Neuronal stem cell (in vitro differentiated cells): Measurements from ENCODE around the gene ITGA2.
"Not testable (repeated sequence)": the region's sequence is repeated elsewhere in the genome, so short reads cannot be mapped to it uniquely, and the experiment has no call there.

ENCODE experiments used
- DNase-seq: peaks from one replicate; pipeline ENCODE4 v3.0.0-alpha.2; 2013; ENCODE audit warnings: low spot score
- H2AFZ ChIP-seq: one replicate; pipeline ENCODE4 v1.6.1; 2013; ENCODE audit warnings: mild to moderate bottlenecking, low read length, inconsistent platforms
- H2AK5ac ChIP-seq: 2 replicates; pipeline ENCODE4 v1.6.1; 2013; ENCODE audit warnings: low read depth, mild to moderate bottlenecking, inconsistent platforms, low read length, moderate library complexity, mixed read lengths
- H2BK120ac ChIP-seq: 2 replicates; pipeline ENCODE4 v1.6.1; 2013; ENCODE audit warnings: low read depth, mild to moderate bottlenecking, inconsistent platforms, low read length, moderate library complexity, mixed read lengths
- H2BK12ac ChIP-seq: one replicate; pipeline ENCODE4 v1.6.1; 2013; ENCODE audit warnings: low read length, inconsistent platforms
- H2BK15ac ChIP-seq: 2 replicates; pipeline ENCODE4 v1.6.1; 2013; ENCODE audit warnings: mild to moderate bottlenecking, low read length, inconsistent platforms, mixed read lengths
- H2BK5ac ChIP-seq: one replicate; pipeline ENCODE4 v1.6.1; 2013; ENCODE audit warnings: inconsistent platforms, mild to moderate bottlenecking, low read length, moderate library complexity
- H3K14ac ChIP-seq: one replicate; pipeline ENCODE4 v1.6.1; 2013; ENCODE audit warnings: low read length, inconsistent platforms
- H3K18ac ChIP-seq: 2 replicates; pipeline ENCODE4 v1.6.1; 2013; ENCODE audit warnings: low read length, inconsistent platforms
- H3K23ac ChIP-seq: 2 replicates; pipeline ENCODE4 v1.6.1; 2013; ENCODE audit warnings: low read depth, mild to moderate bottlenecking, mixed read lengths, low read length, inconsistent platforms; ENCODE audit not compliant: poor library complexity
- H3K27ac ChIP-seq: replicated peaks from 3 replicates; pipeline ENCODE4 v1.5.1; 2013; ENCODE audit warnings: low read length, inconsistent platforms
- H3K27me3 ChIP-seq, 3 experiments: 2 replicates each; pipeline ENCODE4 v1.6.1; 2013; ENCODE audit warnings: low read length in 3 of 3, mild to moderate bottlenecking in 2 of 3, inconsistent platforms in 1 of 3, low read depth in 1 of 3, mixed read lengths in 1 of 3, moderate library complexity in 1 of 3; ENCODE audit not compliant: control insufficient read depth in 3 of 3, insufficient read depth in 3 of 3
- H3K36me3 ChIP-seq, 2 donors: replicated peaks in 1 of 2; 2 replicates each; pipeline ENCODE4 v1.6.1; 2013; ENCODE audit warnings: low read length in 2 of 2; ENCODE audit not compliant: control insufficient read depth in 2 of 2, insufficient read depth in 2 of 2
- H3K4ac ChIP-seq: 2 replicates; pipeline ENCODE4 v1.6.1; 2013; ENCODE audit warnings: inconsistent platforms, mild to moderate bottlenecking, low read length, moderate library complexity
- H3K4me1 ChIP-seq, 2 donors: 1 replicate in 1 of 2; 2 replicates in 1 of 2; pipeline ENCODE4 v1.6.1; 2013; ENCODE audit warnings: low read length in 2 of 2, low read depth in 1 of 2; ENCODE audit not compliant: control insufficient read depth in 2 of 2, insufficient read depth in 1 of 2
- H3K4me2 ChIP-seq: one replicate; pipeline ENCODE4 v1.6.1; 2013; ENCODE audit warnings: mild to moderate bottlenecking, low read length, inconsistent platforms; ENCODE audit not compliant: insufficient read depth, poor library complexity, severe bottlenecking
- H3K4me3 ChIP-seq, 2 donors: 2 replicates each; pipeline ENCODE4 v1.5.1; 2013; ENCODE audit warnings: low read length in 2 of 2, mild to moderate bottlenecking in 2 of 2, inconsistent platforms in 1 of 2, moderate library complexity in 1 of 2
- H3K79me1 ChIP-seq: one replicate; pipeline ENCODE4 v1.6.1; 2013; ENCODE audit warnings: low read depth, mild to moderate bottlenecking, inconsistent platforms, low read length, moderate library complexity
- H3K9ac ChIP-seq: one replicate; pipeline ENCODE4 v1.6.1; 2013; ENCODE audit warnings: mild to moderate bottlenecking, low read depth, low read length, inconsistent platforms; ENCODE audit not compliant: poor library complexity
- H3K9me3 ChIP-seq, 2 donors: replicated peaks in 1 of 2; 2 replicates each; pipeline versions ENCODE3 to v1.6.1; 2013; ENCODE audit warnings: low read length in 2 of 2, mild to moderate bottlenecking in 2 of 2, inconsistent platforms in 1 of 2, low read depth in 1 of 2, mixed read lengths in 1 of 2, moderate library complexity in 1 of 2; ENCODE audit not compliant: control insufficient read depth in 2 of 2, insufficient read depth in 1 of 2
- H4K8ac ChIP-seq: one replicate; pipeline ENCODE4 v1.6.1; 2013; ENCODE audit warnings: low read depth, mild to moderate bottlenecking, inconsistent platforms, low read length, moderate library complexity
- H4K91ac ChIP-seq: one replicate; pipeline ENCODE4 v1.6.1; 2013; ENCODE audit warnings: low read length, low read depth, mild to moderate bottlenecking, inconsistent platforms; ENCODE audit not compliant: poor library complexity
- WGBS, 2 donors: extraction: QIAGEN DNeasy Blood & Tissue Kit; methylation state at CpG; one replicate each; pipeline ENCODE4 v1.1.7; 2013; ENCODE audit warnings: missing lambda C conversion rate in 2 of 2, mixed read lengths in 1 of 2; ENCODE audit not compliant: insufficient read length in 2 of 2, insufficient replicate concordance in 1 of 2; ENCODE audit errors: extremely low coverage in 2 of 2; 5-methylcytosine and 5-hydroxymethylcytosine counted together

The ITGA2 gene

GRCh38 chr5:52963636-52964035 is 25.5 kb upstream of the ITGA2 start:
- no CpG with 5 or more reads among the region's 1 CpG for WGBS, 2 donors
- Histone ChIP-seq H2AK5ac (no peak overlapping the region), H3K27ac (no peak overlapping the region), H3K27me3 (no peaks in the 10 kb centered on the region), H3K4me2 (no peak overlapping the region), H3K4ac (no peak overlapping the region), H3K36me3 (no peaks in the 10 kb centered on the region), H3K18ac (no peak overlapping the region), H2BK12ac (no peak overlapping the region), H3K4me1 (peaks cover 0 to 3% of the 10 kb centered on the region in 2 donors), H2AFZ (no peak overlapping the region), H3K4me3 (no peak overlapping the region), H4K8ac (no peak overlapping the region), H3K79me1 (no peaks in the 10 kb centered on the region), H3K23ac (no peak overlapping the region), H2BK15ac (no peak overlapping the region), H3K9ac (no peak overlapping the region), H3K14ac (no peak overlapping the region), H2BK5ac (no peak overlapping the region), H2BK120ac (no peak overlapping the region), H4K91ac (no peak overlapping the region), H3K9me3 (peaks cover 0 to 2% of the 10 kb centered on the region in 2 donors)
- no peak for DNase-seq

GRCh38 chr5:52964138-52964537 is 25.0 kb upstream of the ITGA2 start:
- no CpG with 5 or more reads among the region's 1 CpG for WGBS, 2 donors

GRCh38 chr5:52976157-52976556 is 13.0 kb upstream of the ITGA2 start:
- not testable (repeated sequence) for H4K8ac ChIP-seq, H3K14ac ChIP-seq, H3K9me3 ChIP-seq, H3K18ac ChIP-seq, H3K4ac ChIP-seq, H3K36me3 ChIP-seq, H3K4me1 ChIP-seq, H2AK5ac ChIP-seq, H2BK15ac ChIP-seq, H3K79me1 ChIP-seq, H2BK5ac ChIP-seq, H3K23ac ChIP-seq, H3K9ac ChIP-seq, H3K27me3 ChIP-seq, H2BK120ac ChIP-seq, H2AFZ ChIP-seq, H3K27ac ChIP-seq, H3K4me3 ChIP-seq, H2BK12ac ChIP-seq, DNase-seq, H4K91ac ChIP-seq, H3K4me2 ChIP-seq
- WGBS, 2 donors: no CpG with 5 or more reads among the region's 7 CpGs

More at GRCh38 chr5:52964138-52964537, 25.0 kb upstream of the ITGA2 start:
- Histone ChIP-seq H3K27me3 (no peaks in the 10 kb centered on the region), H3K23ac (no peak overlapping the region), H3K14ac (no peak overlapping the region), H3K9ac (no peak overlapping the region), H3K27ac (no peak overlapping the region), H2BK12ac (no peak overlapping the region), H4K8ac (no peak overlapping the region), H4K91ac (no peak overlapping the region), H3K4ac (no peak overlapping the region), H2AFZ (no peak overlapping the region), H3K36me3 (no peaks in the 10 kb centered on the region), H3K79me1 (no peaks in the 10 kb centered on the region), H2AK5ac (no peak overlapping the region), H2BK120ac (no peak overlapping the region), H3K18ac (no peak overlapping the region), H3K9me3 (peaks cover 0 to 2% of the 10 kb centered on the region in 2 donors), H2BK15ac (no peak overlapping the region), H3K4me1 (peaks cover 0 to 3% of the 10 kb centered on the region in 2 donors), H2BK5ac (no peak overlapping the region), H3K4me3 (no peak overlapping the region), H3K4me2 (no peak overlapping the region)
- DNase-seq: no peak

- Histone ChIP-seq H4K91ac (no peak overlapping the region), H2BK5ac (no peak overlapping the region), H3K79me1 (no peaks in the 10 kb centered on the region), H3K4me2 (no peak overlapping the region), H2AFZ (no peak overlapping the region), H2BK12ac (no peak overlapping the region), H3K4me3 (no peak overlapping the region), H3K9me3 (peaks cover 3 to 6% of the 10 kb centered on the region in 2 donors), H3K14ac (no peak overlapping the region), H3K27ac (no peak overlapping the region), H3K4ac (no peak overlapping the region), H4K8ac (no peak overlapping the region), H2BK120ac (no peak overlapping the region), H3K4me1 (no peaks in the 10 kb centered on the region), H2BK15ac (no peak overlapping the region), H3K9ac (no peak overlapping the region), H2AK5ac (no peak overlapping the region), H3K18ac (no peak overlapping the region), H3K27me3 (peaks cover 0 to 9% (median 0%) of the 10 kb centered on the region in 3 experiments), H3K36me3 (no peaks in the 10 kb centered on the region), H3K23ac (no peak overlapping the region)
- WGBS, 2 donors: no CpG with 5 or more reads among the region's 7 CpGs
- no peak for DNase-seq
These were observed 11.8 kb upstream of the ITGA2 start for GRCh38 chr5:52977264-52977897.
